Activated gamma-delta T cell (primary cell): ENCODE data around the gene ZC3H12C.

ENCODE experiments used
- DNase-seq: peaks from one replicate; lab custom pipeline; 2025; lab: John Stamatoyannopoulos, UW

Gene ZC3H12C

GRCh38 chr11:110098645-110099044, 5.5 kb downstream of the ZC3H12C start:
- no peak for DNase-seq

GRCh38 chr11:110100476-110101240, 7.5 kb downstream of the ZC3H12C start:
- DNase-seq, result no peak

DNA sequence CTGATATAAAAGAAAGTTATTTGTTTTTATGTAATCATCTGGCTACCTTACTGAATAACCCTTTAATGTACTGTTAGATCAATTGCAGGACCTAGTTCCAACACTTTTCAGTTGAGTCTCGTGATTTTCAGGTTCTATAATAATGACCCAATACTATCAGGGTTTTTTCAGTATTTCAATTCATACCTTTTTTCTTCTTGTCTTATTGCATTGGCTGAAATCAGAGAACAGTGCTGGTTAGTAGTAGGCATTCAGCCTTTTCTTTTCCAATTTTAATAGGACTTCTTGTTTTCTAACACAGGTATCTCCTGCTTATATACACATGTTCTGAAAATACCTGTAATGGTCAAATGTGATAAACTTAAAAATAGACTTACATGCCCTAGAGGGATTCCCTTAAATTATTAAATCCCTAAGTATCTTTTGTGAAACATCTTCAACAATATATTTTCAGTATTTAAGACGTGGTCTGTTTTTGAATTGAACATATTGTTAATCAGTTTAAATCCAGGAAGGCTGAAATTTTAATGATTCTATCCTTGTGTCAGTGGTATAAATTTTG, 13.6 kb downstream of the ZC3H12C start:
- DNase-seq, result no peak

DNA sequence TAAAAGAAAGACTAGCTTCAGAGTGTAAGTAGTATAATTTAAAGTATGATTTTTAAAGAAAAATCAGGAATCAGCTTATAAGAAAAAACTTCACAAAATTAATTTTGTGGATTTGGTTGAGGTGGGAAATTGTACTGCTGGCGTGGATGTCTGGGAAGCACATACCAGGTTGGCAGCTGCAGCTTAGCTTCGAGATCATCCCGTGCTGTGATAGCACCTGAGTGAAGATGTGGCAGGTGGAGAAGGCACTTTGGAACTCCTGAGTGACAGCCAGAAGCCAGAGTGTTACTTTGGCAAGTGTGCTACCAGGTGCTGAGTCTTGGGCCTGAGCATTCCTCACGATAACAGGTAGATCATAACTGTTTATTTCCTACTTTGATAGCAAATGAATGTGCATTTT, 17.7 kb downstream of the ZC3H12C start:
- no peak for DNase-seq

DNA sequence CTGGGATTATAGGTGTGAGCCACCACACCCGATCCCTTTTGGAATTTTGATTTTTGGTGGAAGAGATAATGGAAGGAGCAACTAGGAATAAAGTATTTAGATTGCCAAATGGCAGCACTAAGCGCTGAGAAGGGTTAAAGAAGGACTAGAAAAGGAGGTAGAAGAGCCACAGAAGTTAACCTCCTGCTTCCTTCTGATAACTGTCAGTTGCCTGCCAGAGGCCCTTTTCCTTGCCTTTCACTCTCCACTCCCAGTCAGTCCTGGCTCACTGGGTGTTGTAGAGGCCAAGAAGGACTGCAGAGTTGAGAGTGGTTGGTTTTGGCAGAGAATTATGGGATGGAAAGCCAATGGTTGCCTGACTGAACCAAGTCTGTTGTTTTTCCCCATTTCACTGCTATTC, 19.3 kb downstream of the ZC3H12C start:
- DNase-seq, result no peak

GRCh38 chr11:110113505-110113904, 20.3 kb downstream of the ZC3H12C start:
- DNase-seq, result no peak

- DNase-seq, result no peak
Measured at GRCh38 chr11:110113973-110114372, 20.8 kb downstream of the ZC3H12C start.

DNA sequence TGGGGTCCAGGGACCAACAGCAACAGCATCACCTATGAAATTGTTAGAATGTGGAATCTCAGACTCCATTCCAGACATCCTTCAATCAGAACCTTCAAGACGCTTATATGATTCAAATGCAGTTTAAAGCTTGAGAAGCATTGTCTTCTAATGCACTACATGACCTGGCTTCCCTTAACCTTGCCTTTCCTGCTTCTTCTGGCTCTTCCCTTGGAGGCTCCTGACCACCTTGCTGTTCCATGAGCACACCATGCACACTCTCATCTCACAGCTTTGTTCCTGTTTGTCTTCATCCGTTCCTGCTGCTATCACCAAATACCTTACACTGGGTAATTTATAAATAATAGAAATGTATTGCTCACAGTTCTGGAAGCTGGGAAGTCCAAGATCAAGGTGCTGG, 26.1 kb downstream of the ZC3H12C start:
- no peak for DNase-seq

GRCh38 chr11:110121204-110121603, 28.0 kb downstream of the ZC3H12C start:
- no peak for DNase-seq

DNA sequence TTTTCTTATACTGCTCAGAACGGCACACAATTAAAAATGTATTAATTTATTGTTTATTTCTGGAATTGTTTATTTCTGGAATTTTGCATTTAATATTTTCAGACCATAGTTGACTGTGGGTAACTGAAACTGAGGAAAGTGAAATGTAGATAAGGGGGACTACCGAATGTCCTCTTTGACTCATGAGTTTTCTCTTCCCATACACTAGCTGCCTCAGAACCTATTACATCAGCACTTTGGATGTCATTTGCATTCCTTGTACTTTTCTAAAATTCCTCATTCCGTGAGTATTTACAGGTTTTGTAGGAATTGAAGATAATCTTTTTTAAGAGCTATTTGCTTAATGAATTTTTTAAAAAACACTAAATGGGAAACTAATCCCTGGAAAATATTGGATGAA, 29.8 kb downstream of the ZC3H12C start:
- DNase-seq, result no peak

- DNase-seq, result no peak
Measured at GRCh38 chr11:110124605-110125004, 31.4 kb downstream of the ZC3H12C start.

DNA sequence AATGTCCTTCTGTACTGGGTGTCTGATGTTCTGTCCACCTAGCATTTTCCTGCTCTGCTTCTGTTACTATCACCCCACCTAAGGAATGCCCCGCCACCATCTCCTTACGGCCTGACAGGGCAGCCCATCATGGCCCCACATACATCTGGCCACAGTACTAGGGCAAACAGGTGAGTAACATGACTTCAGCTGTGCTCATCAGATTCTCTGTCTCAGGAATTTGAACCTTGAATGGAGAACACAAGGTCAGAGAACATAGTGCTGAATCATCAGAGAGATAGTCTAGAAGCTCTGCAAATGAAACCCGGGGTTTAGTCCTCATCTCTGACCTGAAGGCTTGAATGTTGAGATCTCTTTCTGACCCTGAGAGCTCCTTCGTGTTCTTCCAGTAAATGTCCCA, 32.4 kb downstream of the ZC3H12C start:
- no peak for DNase-seq

GRCh38 chr11:110126936-110127335, 33.7 kb downstream of the ZC3H12C start:
- DNase-seq, result no peak

GRCh38 chr11:110128161-110128560, 35.0 kb downstream of the ZC3H12C start:
- no peak for DNase-seq

DNA sequence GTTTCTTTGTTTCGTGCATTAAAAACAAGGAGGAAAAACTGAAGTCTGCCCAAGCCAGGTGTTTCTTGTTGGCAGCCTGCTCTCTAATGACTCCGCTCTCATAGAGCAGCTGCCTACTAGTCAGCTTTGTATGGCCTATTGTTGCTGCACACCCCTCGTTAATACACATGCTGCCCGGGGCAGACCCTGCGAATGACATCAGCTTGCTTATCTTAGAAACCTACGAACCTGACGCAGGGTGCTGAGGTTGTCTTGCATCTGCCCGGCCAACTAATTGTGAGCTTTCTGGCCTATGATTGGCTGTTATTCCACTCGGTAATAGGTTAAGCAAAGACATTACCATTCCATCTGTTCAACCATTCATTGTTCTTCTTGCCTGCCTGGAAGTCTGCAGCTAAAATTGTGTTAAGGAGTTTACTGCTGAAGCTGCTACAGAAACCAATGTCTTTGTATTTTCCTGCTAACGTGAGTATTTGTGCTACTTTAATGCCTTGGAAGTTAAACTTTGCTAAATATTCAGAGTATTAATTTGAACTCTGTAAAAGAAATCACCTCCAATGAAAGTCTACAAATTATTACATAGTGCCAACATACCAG, 37.5 kb downstream of the ZC3H12C start:
- DNase-seq, result no peak

GRCh38 chr11:110131386-110132123, 38.4 kb downstream of the ZC3H12C start:
- DNase-seq, result no peak

DNA sequence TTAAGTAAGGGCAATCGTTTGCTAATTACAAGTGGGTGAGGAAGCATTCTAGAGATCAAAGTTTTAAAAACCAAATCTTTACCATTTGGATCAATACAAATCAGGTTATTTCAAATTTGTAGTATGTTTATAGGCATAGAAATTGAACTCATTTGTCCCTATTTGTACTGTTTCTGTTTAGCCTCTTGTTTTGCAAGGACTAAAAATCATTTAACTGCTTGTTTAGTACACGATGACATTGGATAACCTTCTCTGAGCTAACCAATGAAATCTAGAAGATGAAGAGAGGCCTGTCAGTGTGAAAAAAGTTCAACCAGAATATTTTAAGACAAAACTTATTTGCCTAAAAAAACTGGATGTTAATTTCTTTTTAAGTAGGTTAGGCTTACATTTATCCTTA, 40.0 kb downstream of the ZC3H12C start:
- no peak for DNase-seq

- no peak for DNase-seq
Measured at GRCh38 chr11:110134110-110134509, 40.9 kb downstream of the ZC3H12C start.

GRCh38 chr11:110141812-110142211, 48.6 kb downstream of the ZC3H12C start:
- no peak for DNase-seq

- no peak for DNase-seq
Measured at GRCh38 chr11:110147962-110148709, 54.9 kb downstream of the ZC3H12C start.

GRCh38 chr11:110148775-110149744, 55.9 kb downstream of the ZC3H12C start:
- DNase-seq, result no peak
